GM21528 (cell line): ENCODE data around the gene EMSY.

Source experiments
- ATAC-seq: cut with Tn5 transposase; IDR thresholded peaks from one replicate; pipeline ENCODE4 v1.9.1; 2021; ENCODE audit warnings: mild to moderate bottlenecking, moderate library complexity; ENCODE audit not compliant: unreplicated experiment, low FRiP score

Gene EMSY

GRCh38 chr11:76512851-76513653 is 68.2 kb downstream of the EMSY start:
- ATAC-seq, result no peak

DNA sequence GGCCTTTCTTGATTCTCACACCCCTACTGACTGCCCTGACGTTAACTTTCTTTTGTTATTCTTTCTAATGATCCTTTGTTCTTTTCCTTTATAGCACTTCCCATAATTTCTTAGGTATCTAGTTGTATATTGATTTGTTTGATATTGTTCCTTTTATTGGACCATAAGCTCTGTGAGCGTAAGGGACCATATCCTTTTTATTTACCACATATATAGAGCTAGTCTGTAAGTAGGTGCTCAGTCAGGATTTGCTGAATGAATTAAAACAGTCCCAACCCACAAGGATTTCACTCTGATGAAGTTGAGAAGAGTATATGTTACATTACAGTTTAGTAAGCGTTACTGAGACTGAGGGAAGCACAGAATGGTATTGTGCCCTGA is 68.8 kb downstream of the EMSY start:
- no peak for ATAC-seq

DNA sequence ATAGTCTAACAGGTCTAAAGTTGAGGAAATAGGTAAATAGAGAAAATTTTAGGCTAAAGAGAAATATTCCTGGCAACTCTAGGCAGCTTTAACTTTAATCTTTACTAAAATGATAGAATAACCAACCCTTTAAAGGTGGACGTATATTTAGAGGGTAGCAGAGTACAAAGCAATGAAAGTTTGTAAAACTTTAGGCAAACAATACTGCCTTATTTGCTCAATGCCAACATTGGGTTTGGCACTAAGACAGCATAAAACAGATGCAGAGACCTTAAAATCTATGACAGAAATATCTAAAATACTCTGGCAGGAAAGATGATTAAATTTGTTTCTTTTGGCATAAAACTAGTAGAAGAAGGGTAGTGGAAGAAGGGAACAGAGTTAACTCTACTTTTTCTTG is 70.7 kb downstream of the EMSY start:
- no peak for ATAC-seq

DNA sequence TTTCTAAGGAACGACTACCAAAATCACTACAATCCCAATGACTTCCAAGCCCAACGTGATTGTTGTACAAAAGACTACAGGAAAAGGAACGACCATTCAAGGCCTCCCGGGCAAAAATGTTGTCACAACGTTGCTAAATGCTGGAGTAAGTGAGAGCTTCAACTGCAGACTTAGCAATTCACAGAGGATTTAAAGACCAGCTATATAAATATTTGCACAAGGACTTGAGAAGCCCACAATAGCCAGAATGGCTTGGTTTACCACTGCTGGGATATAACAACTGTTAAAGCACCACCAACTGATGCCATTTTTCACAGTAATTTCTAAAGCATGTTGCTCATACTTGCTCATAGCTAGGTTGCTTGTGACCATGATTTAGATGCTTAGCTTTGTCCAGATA is 78.3 kb downstream of the EMSY start:
- ATAC-seq, result no peak

GRCh38 chr11:76523786-76524436 is 79.1 kb downstream of the EMSY start:
- ATAC-seq, result no peak

DNA sequence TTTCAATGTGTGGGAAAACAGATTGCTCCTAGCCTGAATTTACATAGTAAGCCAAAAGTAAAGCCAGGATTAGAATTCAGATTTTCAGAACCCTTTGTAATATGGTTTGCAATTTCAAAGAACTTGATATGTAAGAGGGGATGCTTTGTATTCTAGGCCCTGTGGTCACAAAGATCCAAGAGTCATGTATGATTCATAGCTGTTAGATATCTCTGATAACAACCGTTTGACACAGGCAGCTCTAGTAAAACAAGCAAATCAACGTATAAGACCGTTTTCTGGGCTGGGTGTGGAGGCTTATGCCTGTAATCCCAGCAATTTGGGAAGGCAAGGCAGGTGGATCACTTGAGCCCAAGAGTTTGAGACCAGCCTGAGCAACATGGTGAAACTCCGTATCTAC is 79.6 kb downstream of the EMSY start:
- no peak for ATAC-seq

GRCh38 chr11:76524919-76525318 is 80.1 kb downstream of the EMSY start:
- no peak for ATAC-seq

DNA sequence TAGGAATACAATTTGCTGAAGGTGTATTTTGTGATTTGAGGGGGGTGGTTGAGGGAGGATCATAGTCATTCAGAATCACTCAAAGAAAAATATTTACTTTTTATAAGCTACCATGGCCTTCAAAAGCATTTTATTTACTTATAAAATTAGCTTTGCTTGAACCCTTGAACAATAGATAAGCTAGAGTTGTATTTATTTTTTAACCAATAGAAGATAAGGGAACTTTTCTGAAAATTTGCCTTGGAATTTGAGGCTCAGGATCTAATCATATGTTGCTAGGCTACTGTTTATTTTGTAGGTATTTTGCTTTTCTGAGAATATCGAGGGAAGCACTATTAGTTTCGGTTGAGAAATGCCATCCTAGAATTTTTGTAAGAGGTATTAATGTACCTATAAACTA is 82.1 kb downstream of the EMSY start:
- no peak for ATAC-seq

GRCh38 chr11:76542436-76542835 is 97.6 kb downstream of the EMSY start:
- ATAC-seq, result no peak

GRCh38 chr11:76543006-76543703 is 98.3 kb downstream of the EMSY start:
- no peak for ATAC-seq

- no peak for ATAC-seq
Observed at GRCh38 chr11:76550781-76551180, 106.0 kb downstream of the EMSY start.

DNA sequence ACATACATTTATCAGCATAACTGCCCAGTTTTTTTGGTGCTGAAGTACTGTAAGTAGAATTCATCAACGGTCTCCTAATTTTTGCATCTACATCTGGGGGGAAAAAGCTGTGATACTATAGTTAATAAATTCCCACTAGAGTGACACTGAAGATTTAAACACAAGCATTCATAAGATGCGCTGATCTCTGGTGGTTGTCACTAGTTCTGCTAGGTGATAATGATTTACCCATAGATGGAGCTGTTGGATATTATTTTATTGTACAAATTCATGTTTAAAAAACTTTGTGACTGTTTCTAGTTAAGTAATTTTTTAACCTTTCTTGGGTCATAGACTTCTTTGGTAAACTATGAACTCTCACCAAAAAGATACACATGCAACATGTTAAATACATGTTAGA is 106.6 kb downstream of the EMSY start:
- no peak for ATAC-seq

GRCh38 chr11:76552987-76553386 is 108.2 kb downstream of the EMSY start:
- no peak for ATAC-seq

GRCh38 chr11:76553554-76554476 is 109.0 kb downstream of the EMSY start:
- ATAC-seq, result no peak

DNA sequence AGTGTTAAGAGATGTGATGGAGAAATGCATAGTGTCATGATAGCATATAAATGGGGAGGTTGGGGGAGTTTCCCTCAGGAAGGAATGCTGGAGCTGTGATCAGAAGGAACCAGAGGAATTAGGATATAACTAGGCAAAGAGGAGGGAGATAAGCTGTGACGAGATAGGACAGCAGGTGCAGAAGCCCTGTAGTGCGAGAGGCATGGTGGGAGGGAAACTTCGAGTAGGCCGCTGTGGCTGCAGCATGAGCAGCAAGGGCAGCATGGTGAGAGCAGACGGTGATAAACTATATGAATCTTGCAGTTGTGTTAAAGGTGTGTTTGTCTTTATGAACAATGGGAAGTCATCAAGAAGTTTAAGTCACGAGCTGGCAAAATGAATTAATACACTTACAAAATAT is 109.9 kb downstream of the EMSY start:
- ATAC-seq, result no peak

DNA sequence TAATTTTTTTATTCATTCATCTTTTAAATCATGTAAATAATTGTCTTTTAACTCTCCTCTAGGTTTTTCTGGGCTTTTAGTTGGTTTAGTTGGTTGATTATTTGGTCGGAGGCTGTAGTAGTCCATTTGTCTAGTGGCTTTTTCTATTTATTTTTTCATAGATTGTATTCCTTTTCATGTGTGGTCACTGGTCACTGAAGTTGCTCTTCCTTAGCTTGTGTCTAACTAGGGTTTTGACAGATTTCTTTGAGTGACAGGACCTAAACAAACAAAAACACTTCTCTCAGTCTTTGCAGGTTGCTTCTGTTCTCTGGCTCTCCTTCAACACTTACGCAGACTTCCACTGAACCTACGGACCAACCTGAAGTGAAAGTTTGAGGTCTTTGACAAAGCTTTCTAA is 112.6 kb downstream of the EMSY start:
- no peak for ATAC-seq

GRCh38 chr11:76558473-76558872 is 113.7 kb downstream of the EMSY start:
- ATAC-seq, result no peak

DNA sequence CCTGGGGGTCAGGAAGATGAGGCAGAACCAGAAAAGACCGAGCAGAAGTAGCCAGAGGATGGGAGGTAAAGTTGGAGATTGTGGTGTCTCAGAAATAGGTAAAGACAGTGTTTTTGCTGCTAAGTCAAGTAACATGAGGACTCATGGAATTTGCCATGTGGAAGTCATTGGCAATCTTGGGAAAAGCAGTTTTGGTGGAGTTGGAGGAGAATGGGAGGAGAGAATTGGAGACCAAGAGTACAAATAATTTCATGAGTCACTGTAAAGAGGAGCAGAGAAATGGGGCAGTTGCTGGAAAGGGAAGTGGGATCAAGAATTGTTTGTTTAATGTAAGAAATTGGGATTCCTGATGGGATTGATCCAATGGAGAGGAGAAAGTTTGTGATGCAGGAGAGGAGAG is 114.1 kb downstream of the EMSY start:
- no peak for ATAC-seq

- ATAC-seq, result no peak
Observed at GRCh38 chr11:76559346-76559745, 114.5 kb downstream of the EMSY start.

GRCh38 chr11:76560219-76560618 is 115.4 kb downstream of the EMSY start:
- ATAC-seq, result no peak

- no peak for ATAC-seq
Observed at GRCh38 chr11:76561245-76561644, 116.4 kb downstream of the EMSY start.
